HepG2 (cell line): ENCODE measurements around the gene JUND. TPM values are rescaled to one million over a fixed set of nuclear protein-coding genes. Genes with fewer than 3 reads are reported as not detected.

Experiments
- KDM4B ChIP-seq: sonication (generic); formaldehyde crosslinking; IDR thresholded peaks from 2 replicates; pipeline ENCODE4 v1.4.0; 2020; ENCODE audit warnings: missing genetic modification reagents
- NR0B2 ChIP-seq: sonication (generic); formaldehyde crosslinking; IDR thresholded peaks from 2 replicates; pipeline ENCODE4 v1.4.0; 2020; ENCODE audit warnings: mild to moderate bottlenecking, missing genetic modification reagents
- PCBP1 ChIP-seq: fragments of 200-400 bp; formaldehyde crosslinking; IDR thresholded peaks from 2 replicates; pipeline ENCODE4 v1.6.1; 2017; ENCODE audit warnings: mild to moderate bottlenecking, low read depth, low read length, borderline replicate concordance
- ZBTB21 ChIP-seq: sonication (generic); formaldehyde crosslinking; IDR thresholded peaks from 2 replicates; pipeline ENCODE4 v1.4.0; 2020; ENCODE audit warnings: missing genetic modification reagents
- ZNF513 ChIP-seq: sonication (generic); formaldehyde crosslinking; conservative IDR thresholded peaks from 2 replicates; pipeline ENCODE4 v1.5.0; 2020; ENCODE audit warnings: missing genetic modification reagents
- ZNF547 ChIP-seq: sonication (generic); formaldehyde crosslinking; IDR thresholded peaks from 2 replicates; pipeline ENCODE4 v1.5.1; 2020; ENCODE audit warnings: mild to moderate bottlenecking, missing genetic modification reagents
- ZNF564 ChIP-seq: sonication (generic); formaldehyde crosslinking; IDR thresholded peaks from 2 replicates; pipeline ENCODE4 v1.8.1; 2023; ENCODE audit warnings: mild to moderate bottlenecking, missing genetic modification reagents
- ZNF646 ChIP-seq: sonication (generic); formaldehyde crosslinking; IDR thresholded peaks from 2 replicates; pipeline ENCODE4 v1.9.0; 2021; ENCODE audit warnings: mild to moderate bottlenecking, missing genetic modification reagents
- polyA plus RNA-seq, 8 experiments: library from polyadenylated mRNA; depleted of rRNA in 3 of 8; stranded (reverse) in 7 of 8; unstranded in 1 of 8; fragments of >200 nt; fragmentation: Illumina TruSeq in 4 of 8; extraction: Trizol in 4 of 8; gene quantifications; 2 replicates each; pipeline versions ENCODE4 v1.2.1 to v1.2.3, GENCODE V29; 2011 to 2016; ENCODE audit warnings: low read depth in 4 of 8, missing spikeins in 1 of 8, mixed read lengths in 1 of 8; ENCODE audit not compliant: insufficient read depth in 1 of 8
- total RNA-seq, 5 experiments: library from RNA; depleted of rRNA; stranded (reverse); fragments of >200 nt; fragmentation: Illumina TruSeq; extraction: Trizol; gene quantifications; 2 replicates each; pipeline ENCODE4 v1.2.3, GENCODE V29; 2016; ENCODE audit warnings: low read depth in 1 of 5
- TF ChIP-seq, protein P1 (sequence below): sonication (generic); formaldehyde crosslinking; IDR thresholded peaks from 2 replicates; pipeline ENCODE4 v1.5.1; 2020; ENCODE audit warnings: missing genetic modification reagents, mild to moderate bottlenecking, borderline replicate concordance
- TF ChIP-seq, protein P2 (sequence below): sonication (generic); formaldehyde crosslinking; IDR thresholded peaks from 2 replicates; pipeline ENCODE4 v1.4.0; 2020; ENCODE audit warnings: missing genetic modification reagents
- TF ChIP-seq, protein P3 (sequence below): sonication (generic); formaldehyde crosslinking; IDR thresholded peaks from 2 replicates; pipeline ENCODE4 v1.4.0; 2020; ENCODE audit warnings: low read depth, mild to moderate bottlenecking, missing genetic modification reagents

Gene JUND
- total and polyA plus RNA-seq, 2 of the 13 experiments (the other 11 are each of a cell fraction or from before 2014, with no cell fraction given): 41.2 to 59.8 TPM

GRCh38 chr19:18322759-18323460 is 41.5 kb upstream of the JUND start, which contains the start of gene LSM4 (continued):
- no peak for TF ChIP-seq ZNF646 (CRISPR knock-in tag)
- TF ChIP-seq, protein P1, sequence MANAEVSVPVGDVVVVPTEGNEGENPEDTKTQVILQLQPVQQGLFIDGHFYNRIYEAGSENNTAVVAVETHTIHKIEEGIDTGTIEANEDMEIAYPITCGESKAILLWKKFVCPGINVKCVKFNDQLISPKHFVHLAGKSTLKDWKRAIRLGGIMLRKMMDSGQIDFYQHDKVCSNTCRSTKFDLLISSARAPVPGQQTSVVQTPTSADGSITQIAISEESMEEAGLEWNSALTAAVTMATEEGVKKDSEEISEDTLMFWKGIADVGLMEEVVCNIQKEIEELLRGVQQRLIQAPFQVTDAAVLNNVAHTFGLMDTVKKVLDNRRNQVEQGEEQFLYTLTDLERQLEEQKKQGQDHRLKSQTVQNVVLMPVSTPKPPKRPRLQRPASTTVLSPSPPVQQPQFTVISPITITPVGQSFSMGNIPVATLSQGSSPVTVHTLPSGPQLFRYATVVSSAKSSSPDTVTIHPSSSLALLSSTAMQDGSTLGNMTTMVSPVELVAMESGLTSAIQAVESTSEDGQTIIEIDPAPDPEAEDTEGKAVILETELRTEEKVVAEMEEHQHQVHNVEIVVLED: peak; percentile 92
- TF ChIP-seq, protein P2, sequence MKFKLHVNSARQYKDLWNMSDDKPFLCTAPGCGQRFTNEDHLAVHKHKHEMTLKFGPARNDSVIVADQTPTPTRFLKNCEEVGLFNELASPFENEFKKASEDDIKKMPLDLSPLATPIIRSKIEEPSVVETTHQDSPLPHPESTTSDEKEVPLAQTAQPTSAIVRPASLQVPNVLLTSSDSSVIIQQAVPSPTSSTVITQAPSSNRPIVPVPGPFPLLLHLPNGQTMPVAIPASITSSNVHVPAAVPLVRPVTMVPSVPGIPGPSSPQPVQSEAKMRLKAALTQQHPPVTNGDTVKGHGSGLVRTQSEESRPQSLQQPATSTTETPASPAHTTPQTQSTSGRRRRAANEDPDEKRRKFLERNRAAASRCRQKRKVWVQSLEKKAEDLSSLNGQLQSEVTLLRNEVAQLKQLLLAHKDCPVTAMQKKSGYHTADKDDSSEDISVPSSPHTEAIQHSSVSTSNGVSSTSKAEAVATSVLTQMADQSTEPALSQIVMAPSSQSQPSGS: 0 out of 2 replicates have a peak, but pooled peaks have one; percentile 36
- 0 out of 2 replicates have a peak, but pooled peaks have one; percentile 65 for TF ChIP-seq KDM4B (CRISPR knock-in tag)
- no peak for TF ChIP-seq ZNF513 (CRISPR knock-in tag)
- TF ChIP-seq NR0B2 (CRISPR knock-in tag): peak; percentile 41; the same call in 1 of the 2 replicates
- TF ChIP-seq ZNF564 (CRISPR knock-in tag): 0 out of 2 replicates have a peak, but pooled peaks have one; percentile 50
- no peak for TF ChIP-seq PCBP1
- TF ChIP-seq, protein P3, sequence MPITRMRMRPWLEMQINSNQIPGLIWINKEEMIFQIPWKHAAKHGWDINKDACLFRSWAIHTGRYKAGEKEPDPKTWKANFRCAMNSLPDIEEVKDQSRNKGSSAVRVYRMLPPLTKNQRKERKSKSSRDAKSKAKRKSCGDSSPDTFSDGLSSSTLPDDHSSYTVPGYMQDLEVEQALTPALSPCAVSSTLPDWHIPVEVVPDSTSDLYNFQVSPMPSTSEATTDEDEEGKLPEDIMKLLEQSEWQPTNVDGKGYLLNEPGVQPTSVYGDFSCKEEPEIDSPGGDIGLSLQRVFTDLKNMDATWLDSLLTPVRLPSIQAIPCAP (CRISPR knock-in tag): no peak
- TF ChIP-seq ZNF547 (CRISPR knock-in tag): peak; percentile 32; the same call in 1 of the 2 replicates
- no peak for TF ChIP-seq ZBTB21 (CRISPR knock-in tag)
